ENCODE measurements around the gene EHD4.

EHD4 gene

DNA sequence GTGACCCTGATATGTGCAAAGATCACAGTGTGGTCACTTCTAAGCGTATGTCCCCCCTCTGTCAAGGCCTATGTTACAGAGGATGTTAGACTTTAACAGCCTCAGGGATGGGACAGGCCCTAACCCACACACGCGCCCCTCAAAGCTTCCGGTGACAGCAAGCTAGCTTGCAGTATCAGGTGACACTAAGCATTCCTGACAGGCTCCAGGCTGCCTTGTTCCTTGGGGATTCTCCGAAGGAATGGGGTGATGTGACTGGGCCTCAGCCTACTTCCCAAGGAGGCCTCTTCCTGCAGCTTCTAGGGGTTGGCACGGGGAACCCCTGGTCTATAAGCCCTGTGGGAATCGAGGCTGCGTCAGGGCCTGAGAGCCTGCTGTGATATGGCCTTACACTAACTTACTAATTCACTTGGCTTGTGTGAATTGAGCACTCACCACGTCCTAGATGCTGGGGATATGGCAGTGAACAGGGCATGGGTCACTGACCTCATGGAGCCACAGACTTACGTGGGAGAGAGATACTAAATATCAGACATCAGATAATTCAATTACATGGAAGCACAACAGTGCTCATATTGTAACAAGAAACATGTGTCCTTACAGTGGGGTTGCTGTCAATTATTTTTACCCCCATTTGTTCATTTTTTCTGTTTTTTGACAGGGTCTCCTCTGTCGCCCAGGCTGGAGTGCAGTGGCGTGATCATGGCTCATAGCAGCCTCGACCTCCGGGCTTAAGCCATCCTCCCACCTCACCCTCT, 67.1 kb downstream of the EHD4 start:
- H3K27ac ChIP-seq = no peak overlapping the region
- TF ChIP-seq, protein P1, sequence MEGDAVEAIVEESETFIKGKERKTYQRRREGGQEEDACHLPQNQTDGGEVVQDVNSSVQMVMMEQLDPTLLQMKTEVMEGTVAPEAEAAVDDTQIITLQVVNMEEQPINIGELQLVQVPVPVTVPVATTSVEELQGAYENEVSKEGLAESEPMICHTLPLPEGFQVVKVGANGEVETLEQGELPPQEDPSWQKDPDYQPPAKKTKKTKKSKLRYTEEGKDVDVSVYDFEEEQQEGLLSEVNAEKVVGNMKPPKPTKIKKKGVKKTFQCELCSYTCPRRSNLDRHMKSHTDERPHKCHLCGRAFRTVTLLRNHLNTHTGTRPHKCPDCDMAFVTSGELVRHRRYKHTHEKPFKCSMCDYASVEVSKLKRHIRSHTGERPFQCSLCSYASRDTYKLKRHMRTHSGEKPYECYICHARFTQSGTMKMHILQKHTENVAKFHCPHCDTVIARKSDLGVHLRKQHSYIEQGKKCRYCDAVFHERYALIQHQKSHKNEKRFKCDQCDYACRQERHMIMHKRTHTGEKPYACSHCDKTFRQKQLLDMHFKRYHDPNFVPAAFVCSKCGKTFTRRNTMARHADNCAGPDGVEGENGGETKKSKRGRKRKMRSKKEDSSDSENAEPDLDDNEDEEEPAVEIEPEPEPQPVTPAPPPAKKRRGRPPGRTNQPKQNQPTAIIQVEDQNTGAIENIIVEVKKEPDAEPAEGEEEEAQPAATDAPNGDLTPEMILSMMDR (conservative IDR thresholded peaks at IDR 0.05) = no peak
- TF ChIP-seq ZFX (IDR thresholded peaks at IDR 0.05) = no peak

DNA sequence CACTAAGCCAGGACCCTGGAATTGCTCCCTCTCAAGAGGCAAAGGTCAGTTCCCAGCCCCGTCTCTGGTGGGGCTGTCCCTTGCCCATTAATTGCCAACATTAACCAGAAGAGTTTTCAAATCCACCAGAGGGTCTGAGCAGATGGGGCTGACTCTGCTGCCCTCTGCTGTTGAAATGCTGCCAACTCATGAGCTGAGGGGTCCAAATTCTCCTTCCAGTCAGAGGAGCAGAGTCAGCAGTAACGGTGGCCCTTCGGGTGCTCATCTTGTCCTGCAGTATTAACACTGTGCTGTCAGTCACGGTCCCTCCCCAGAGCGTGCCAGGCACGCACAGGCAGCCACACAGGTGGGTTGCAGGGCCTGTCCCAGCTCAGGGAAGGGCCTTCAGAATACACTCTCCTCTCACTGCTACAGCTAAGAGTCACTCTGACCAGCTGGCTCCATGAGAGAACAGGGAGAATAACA, 67.8 kb downstream of the EHD4 start:
- H3K27ac ChIP-seq = no peak overlapping the region
- TF ChIP-seq, protein P1 (conservative IDR thresholded peaks at IDR 0.05) = no peak; the same call in 1 of the 2 replicates
- TF ChIP-seq ZFX (IDR thresholded peaks at IDR 0.05) = no peak

DNA sequence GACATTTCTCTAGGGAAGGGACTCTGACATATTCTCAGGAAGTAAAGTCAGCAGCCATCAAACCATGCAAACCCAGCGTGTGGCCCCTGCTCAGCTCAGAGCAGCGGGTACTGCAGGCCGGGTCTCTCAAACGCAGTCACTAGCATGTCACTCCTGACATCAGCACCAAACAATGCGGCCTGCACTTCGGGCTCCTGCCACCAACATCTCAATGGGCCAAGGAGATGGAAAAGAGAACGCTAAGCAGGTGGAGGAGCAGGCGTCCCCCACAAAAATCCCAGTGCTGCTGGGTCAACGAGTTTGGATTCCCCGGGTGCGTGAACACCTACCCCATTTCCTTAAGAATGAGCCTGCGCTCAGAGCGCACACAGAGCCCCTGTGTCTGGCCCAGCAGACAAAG, 68.6 kb downstream of the EHD4 start:
- no peak overlapping the region for H3K27ac ChIP-seq
- TF ChIP-seq ZFX (IDR thresholded peaks at IDR 0.05) = no peak
- TF ChIP-seq, protein P1 (conservative IDR thresholded peaks at IDR 0.05) = no peak

DNA sequence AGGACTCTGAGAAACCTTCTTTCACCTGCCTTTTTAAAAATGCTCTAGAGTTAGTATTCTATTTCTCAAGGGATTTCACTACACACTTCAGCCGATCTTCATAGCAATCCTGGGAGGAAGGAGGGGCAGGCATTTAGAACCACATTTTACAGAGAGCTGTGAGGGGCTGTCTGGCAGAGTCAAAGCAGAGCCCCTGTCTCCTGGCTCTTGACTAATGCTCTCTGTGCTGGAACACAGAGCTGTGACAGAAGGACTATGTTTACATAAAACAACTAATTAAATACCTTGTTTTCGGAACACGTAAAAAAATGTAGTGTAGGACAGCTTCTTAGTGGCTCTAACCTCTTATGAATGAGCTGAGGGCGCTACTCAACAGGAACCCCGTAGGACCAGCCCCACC, 70.9 kb downstream of the EHD4 start:
- TF ChIP-seq ZFX (IDR thresholded peaks at IDR 0.05) = no peak
- TF ChIP-seq, protein P1 (conservative IDR thresholded peaks at IDR 0.05) = no peak
- no peak overlapping the region for H3K27ac ChIP-seq

DNA sequence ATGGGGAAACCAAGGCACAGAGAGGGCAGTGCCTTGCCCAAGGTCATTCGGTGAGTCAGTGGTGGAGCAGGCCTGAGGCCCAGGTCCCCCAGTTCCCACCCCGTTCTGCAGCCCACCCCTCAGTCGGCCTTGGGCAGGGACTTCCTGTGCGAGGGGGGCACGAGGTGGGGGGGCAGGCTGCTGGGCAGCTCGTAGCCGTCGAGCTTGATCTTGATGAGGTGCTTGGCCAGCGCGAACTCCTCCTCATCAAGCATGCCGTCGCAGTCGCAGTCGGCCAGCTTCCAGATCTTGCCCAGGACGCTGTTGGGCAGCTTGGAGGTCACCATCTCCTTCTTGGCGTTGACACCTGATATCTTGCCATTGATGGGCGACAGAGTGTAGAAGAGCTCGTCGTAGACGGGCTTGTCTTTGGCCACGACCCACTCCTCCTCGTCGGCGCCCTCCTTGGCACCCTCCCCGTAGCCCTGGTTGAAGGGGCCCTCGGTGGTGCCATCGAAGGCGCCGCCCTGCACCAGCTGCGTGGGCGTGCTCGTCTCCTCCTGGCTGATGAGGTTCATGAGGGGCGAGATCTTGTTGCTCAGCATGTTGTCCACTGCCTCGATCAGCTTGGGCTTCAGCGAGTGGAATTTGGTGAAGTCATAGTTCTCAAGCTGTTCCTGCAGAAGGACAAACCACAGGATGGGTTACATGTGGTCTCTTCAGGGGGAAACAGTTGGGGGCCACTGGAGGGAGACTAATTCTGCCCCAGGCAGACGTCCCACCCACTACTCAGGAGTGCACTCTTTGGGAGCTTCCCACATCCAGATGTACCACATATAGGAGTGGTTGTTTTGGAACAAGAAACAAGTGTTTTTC, 71.6 kb downstream of the EHD4 start:
- H3K27ac ChIP-seq = no peak overlapping the region
- no peak for TF ChIP-seq ZFX (IDR thresholded peaks at IDR 0.05)
- TF ChIP-seq, protein P1 (conservative IDR thresholded peaks at IDR 0.05) = no peak

DNA sequence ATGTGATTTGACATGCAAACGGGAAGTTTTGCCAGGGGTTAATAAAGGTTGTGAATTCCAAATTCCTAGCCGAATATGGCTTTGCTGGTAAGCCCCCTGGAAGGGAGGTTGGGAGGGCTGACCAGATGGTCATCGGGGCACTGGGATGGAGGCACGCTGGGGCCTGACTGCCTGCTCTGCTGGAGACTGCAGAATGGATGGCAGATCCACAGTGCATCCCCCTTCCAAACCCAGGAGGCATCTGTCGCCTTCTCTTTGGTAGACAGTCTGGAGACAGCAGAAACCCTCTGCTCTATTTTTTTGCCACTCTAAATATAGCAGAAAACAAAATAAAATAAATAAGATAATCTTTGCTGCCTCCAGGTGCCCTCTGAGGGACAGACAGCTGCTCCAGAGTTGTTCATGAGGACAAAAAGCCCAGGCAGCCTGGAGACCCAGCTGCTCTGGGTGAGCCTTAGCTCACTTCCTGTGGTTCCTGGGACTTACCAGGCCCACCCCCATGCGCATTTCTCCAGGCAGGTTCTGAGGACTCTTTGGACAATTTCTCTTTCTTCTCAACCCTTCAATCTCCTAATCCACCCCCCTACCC, 72.4 kb downstream of the EHD4 start:
- no peak overlapping the region for H3K27ac ChIP-seq
- TF ChIP-seq, protein P1 (conservative IDR thresholded peaks at IDR 0.05) = no peak
- no peak for TF ChIP-seq ZFX (IDR thresholded peaks at IDR 0.05)
